Neural cell (in vitro differentiated cells): ENCODE results near the gene TRIM16.

ENCODE experiments used
- EP300 ChIP-seq: fragments of 450-650 bp; conservative IDR thresholded peaks from 2 replicates; pipeline ENCODE4 v1.6.1; 2014; ENCODE audit warnings: antibody characterized with exemption, mild to moderate bottlenecking, moderate library complexity; ENCODE audit not compliant: poor library complexity, severe bottlenecking
- MXI1 ChIP-seq: fragments of 450-650 bp; conservative IDR thresholded peaks from 2 replicates; pipeline ENCODE4 v1.6.1; 2014; ENCODE audit warnings: antibody characterized with exemption, mild to moderate bottlenecking; ENCODE audit not compliant: poor library complexity, severe bottlenecking
- POLR2AphosphoS5 ChIP-seq: IDR thresholded peaks from 2 replicates; pipeline ENCODE4 v1.6.1; 2012
- TAF1 ChIP-seq: IDR thresholded peaks from 2 replicates; pipeline ENCODE4 v1.6.1; 2012; ENCODE audit warnings: low read depth
- TF ChIP-seq, protein P1 (sequence below): fragments of 450-650 bp; IDR thresholded peaks from 2 replicates; pipeline ENCODE4 v1.5.1; 2014; ENCODE audit warnings: antibody characterized with exemption, mild to moderate bottlenecking, moderate library complexity; ENCODE audit not compliant: poor library complexity, severe bottlenecking
- TF ChIP-seq, protein P2 (sequence below): IDR thresholded peaks from 2 replicates; pipeline ENCODE4 v1.6.1; 2012; ENCODE audit warnings: borderline replicate concordance

DNA sequence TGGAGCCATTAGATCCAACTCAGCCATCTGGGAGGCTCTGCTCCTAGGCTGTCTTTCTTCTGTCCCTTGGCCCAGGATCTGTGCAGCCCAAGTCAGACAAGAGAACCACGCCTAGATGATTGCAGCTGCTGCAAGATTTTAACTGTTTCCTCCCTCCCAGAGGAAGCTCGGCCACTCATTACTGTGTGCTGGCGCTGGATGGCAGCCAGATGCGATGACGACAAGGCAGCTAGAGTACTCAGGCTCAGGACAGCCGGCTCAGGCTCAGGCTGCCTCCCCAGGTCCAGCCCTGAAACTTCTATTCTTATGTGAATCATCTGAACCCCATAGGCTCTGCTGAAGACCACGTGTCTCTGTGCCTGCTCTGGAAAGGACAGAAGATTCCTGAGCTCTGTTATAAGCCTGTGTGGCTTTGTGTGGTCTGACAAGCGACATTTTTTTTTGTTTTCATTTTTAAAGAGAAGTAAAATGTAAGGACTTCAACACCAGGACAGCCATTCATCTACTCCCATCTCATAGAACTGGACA, 32.5 kb downstream of the TRIM16 start:
- TF ChIP-seq, protein P1, sequence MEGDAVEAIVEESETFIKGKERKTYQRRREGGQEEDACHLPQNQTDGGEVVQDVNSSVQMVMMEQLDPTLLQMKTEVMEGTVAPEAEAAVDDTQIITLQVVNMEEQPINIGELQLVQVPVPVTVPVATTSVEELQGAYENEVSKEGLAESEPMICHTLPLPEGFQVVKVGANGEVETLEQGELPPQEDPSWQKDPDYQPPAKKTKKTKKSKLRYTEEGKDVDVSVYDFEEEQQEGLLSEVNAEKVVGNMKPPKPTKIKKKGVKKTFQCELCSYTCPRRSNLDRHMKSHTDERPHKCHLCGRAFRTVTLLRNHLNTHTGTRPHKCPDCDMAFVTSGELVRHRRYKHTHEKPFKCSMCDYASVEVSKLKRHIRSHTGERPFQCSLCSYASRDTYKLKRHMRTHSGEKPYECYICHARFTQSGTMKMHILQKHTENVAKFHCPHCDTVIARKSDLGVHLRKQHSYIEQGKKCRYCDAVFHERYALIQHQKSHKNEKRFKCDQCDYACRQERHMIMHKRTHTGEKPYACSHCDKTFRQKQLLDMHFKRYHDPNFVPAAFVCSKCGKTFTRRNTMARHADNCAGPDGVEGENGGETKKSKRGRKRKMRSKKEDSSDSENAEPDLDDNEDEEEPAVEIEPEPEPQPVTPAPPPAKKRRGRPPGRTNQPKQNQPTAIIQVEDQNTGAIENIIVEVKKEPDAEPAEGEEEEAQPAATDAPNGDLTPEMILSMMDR: no peak
- no peak for TF ChIP-seq MXI1
- TF ChIP-seq TAF1: no peak
- TF ChIP-seq EP300: no peak
- TF ChIP-seq, protein P2, sequence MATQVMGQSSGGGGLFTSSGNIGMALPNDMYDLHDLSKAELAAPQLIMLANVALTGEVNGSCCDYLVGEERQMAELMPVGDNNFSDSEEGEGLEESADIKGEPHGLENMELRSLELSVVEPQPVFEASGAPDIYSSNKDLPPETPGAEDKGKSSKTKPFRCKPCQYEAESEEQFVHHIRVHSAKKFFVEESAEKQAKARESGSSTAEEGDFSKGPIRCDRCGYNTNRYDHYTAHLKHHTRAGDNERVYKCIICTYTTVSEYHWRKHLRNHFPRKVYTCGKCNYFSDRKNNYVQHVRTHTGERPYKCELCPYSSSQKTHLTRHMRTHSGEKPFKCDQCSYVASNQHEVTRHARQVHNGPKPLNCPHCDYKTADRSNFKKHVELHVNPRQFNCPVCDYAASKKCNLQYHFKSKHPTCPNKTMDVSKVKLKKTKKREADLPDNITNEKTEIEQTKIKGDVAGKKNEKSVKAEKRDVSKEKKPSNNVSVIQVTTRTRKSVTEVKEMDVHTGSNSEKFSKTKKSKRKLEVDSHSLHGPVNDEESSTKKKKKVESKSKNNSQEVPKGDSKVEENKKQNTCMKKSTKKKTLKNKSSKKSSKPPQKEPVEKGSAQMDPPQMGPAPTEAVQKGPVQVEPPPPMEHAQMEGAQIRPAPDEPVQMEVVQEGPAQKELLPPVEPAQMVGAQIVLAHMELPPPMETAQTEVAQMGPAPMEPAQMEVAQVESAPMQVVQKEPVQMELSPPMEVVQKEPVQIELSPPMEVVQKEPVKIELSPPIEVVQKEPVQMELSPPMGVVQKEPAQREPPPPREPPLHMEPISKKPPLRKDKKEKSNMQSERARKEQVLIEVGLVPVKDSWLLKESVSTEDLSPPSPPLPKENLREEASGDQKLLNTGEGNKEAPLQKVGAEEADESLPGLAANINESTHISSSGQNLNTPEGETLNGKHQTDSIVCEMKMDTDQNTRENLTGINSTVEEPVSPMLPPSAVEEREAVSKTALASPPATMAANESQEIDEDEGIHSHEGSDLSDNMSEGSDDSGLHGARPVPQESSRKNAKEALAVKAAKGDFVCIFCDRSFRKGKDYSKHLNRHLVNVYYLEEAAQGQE: no peak
- no peak for TF ChIP-seq POLR2AphosphoS5
